DMS53 treated with DMSO at 0.1 percent for 48 hours (cell line): ENCODE measurements around the gene GMDS.

ENCODE experiments used
- DNase-seq: peaks from one replicate; lab custom pipeline; 2025; ENCODE audit not compliant: unreplicated experiment; lab: John Stamatoyannopoulos, UW

The GMDS gene

DNA sequence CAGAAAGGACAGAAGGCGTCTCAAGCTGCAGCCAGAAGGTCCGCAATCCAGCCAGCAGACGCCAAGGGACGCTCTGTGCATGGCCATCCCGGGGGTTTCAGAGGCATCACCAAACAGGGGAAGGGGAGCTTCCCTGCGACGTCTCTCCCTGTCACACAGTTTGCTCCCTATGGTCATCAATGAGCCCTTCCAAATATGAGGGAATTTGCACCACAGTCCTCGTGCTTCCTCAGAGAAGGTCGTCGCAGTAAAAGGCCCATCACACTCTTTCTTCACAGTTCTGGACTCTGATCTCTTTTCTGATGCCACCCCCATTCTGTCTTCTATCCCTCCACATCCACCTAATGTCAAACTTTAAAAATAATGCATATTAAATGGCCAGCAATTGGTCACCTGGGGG lies 645.9 kb downstream of the GMDS start:
- DNase-seq: no peak

DNA sequence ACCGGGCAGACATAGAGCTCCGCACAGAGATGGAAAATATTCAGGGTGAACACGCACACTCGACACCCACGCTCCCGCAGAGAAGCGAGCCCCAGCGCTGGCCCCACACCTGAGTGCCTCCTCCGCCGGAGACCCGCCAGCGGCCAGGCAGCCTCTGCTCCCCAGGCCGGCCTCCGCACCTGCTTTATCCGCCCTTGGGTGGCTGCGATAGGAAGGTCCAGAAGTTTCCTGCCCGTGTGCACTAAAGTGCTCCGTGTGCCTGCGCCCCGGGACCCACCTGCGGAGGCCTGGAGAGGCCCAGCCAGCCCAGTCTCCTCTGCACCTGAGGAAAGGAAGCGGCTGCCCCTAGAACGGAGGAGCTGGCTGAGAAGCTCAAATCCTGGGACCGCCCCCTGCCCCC lies 646.5 kb downstream of the GMDS start:
- DNase-seq: no peak

DNA sequence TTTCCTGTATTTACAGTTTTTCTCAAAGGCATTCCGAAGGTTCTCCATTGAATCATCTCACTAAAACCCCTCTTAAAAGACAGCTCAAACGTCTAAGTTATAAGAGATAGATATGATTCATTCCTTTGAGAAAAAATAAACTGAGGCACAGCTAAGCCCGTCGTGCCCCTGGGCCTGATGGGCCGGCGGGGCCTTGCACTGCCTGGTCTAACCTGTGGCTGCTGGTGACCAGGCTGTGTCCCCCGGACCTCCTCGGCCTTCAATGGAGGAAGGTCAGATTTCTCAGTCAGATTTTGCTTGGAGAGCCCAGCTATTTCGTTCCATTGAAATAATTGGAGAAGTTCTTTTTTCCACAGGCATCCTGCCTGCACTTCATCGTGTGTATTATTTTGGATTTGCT lies 647.0 kb downstream of the GMDS start:
- no peak for DNase-seq

DNA sequence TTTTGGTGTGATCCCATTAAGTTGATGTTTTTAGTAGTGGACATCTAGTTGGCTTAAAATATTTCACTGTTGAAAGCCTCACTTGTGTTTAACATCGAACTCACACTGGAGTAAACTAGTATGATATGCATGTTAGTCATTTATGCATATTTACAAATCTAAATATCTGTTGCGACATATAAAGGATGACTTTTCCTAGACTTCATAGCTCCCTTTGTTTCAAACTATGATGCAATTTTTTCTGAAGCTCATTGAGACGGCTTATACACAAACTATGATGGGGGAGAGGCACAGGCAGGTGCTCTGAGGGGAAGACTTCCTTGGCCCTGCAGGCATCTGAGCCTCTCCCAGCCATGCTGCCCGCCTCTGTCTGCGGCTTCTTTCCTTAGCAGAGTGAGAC lies 647.5 kb downstream of the GMDS start:
- DNase-seq: no peak

DNA sequence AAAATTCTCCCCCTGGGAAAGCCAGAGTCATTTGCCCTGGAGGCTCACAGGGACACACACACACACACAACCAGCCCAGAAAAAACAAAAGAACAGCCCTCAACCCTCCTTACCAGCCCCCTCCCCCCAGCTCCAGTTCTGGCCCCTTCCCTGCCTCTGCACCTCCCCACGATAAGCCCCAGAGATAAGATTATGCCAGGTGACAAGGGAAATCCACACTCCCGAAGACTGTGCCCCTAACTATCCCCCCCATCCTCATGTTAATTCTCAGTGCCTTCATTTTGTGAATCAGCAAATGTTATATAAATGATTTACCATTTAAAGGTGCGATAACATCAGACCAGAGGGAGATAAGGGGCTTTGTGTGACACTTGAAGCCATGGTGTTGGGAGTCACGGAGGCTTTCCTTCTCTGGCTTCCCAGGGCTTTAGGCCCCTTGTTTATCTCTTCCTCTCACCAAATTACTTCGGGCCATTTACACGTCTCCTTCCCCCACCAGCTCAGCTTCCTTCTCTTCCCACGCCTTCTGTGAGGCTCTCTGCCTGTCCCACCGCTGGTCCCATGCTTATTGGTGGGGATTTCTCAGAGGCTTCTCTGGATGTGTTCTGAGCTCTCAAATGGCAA lies 648.2 kb downstream of the GMDS start:
- DNase-seq: no peak

DNA sequence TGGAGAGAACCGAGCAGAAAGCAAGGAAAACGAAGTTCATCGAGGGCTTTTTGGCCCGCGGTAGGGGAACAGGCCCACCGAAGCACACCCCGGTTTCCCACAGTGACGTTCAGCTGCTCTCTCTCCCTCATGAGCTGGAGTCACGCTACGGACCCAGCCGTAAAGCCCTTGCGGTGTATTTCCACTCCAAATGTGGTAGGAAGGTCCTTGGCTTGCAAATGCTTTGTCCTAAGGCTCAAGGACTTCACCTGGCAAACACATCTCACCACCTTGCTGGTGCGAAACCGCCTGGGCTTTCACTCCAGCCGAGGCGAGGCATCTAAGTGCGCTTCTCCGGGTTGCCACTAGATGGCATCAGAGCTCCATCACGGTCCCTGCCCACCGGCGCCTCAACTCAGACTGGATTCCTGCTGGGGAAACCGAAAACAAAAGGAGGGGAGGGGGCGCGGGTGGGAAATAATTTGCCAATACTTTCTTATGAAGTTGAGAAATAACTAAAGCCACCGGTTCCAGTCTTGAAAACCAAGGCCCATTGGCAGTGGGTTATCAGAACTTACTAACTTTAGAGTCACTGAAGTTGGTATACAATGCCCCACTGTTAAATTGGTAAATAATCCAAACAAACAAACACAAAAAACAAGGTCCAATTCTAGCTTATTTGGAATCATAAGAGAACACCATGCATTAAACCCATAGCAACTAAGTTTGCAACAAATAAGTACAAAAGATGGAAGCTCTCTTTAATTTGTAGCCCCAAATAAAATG lies 649.1 kb downstream of the GMDS start:
- DNase-seq: peak; percentile 59

DNA sequence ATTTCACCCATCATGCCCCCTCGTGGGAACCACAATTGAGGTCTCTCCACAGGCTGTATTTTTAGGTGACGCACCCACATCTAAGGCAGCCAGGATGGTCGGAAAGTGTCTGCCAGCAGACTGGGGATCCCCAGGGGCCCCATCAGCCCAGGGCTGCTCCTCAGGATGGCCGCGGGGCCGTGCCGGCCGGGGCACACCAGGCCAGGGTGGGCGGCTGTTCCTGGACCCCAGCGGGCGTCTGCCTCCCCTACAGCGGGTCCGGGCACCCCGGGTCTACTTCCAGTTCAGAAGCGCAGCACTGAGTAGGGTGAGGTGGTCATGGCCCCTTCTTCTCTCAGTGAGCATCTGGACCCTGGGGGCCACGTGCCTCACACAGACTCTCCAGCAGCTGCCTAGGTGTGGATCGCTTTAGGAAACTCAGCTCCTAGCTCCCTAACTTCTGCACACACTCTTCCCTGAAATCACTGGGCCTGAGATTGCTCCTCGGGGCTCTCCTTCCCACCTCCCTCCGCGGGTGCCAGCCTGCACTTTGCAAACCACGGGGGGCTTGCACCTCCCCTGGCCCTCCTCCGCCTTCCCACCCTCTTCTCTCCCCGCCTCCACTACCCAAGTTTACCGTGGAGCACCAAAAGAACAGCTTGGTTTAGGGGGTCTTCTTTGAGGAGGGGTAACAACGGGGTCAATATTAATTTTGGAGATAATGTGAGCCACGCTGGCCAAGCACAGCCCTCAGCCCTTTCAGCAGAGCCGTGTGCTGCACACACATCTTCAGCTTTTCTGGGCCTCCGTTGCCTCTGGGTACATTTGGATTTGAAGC lies 649.9 kb downstream of the GMDS start:
- no peak for DNase-seq

DNA sequence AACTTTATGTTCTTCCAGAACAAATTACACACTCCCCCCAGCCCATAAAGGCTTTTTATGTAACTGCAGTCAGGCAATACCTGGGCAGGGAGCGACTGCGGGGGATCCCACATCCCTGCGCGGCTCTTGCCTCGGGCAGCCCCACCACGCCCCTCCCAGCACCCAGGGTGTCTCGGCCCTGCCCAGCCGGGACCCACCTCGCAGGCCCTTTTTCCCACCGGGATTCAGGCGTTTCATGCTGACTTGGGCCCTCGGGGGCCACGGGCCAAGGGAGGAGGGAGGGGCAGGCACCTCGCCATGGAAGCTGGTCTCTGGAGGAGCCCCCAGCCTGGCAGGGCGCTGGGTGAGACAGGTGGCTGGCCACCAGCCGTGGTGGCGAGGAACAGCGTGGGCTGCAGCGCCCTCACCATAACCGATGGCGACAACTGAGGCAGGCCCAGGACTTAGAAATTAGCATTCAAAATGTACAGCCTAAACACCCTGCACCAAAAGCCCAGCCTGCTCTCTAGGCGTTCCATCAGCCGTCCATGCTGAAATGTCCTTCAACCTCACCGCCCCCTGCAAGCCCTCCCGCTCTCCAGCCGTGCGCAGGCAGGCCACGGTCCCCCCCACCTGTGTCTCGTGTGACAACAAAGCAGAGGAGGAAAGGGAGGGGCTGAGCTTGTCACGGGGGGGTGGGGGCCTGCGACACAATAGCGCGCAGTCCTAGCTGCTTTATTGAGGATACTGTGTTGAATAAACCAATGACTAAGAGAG lies 650.8 kb downstream of the GMDS start:
- no peak for DNase-seq

DNA sequence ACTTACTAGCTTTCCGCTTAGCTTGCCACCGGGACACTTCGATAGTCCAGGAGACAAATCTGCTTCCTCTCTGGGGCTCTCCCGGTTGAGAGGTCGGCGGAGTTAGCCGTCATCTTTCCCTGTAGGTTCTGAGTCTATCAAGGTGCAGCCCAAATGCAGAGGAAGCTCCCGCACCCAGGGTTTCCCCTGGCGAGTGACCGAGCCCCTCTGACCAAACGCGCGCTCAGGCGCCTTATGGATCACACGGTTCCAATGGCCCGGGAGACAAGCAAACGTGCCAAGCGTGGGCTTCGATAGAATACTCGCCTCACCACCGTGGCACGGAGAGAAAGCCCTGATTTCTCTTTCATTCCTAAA lies 651.5 kb downstream of the GMDS start:
- no peak for DNase-seq

DNA sequence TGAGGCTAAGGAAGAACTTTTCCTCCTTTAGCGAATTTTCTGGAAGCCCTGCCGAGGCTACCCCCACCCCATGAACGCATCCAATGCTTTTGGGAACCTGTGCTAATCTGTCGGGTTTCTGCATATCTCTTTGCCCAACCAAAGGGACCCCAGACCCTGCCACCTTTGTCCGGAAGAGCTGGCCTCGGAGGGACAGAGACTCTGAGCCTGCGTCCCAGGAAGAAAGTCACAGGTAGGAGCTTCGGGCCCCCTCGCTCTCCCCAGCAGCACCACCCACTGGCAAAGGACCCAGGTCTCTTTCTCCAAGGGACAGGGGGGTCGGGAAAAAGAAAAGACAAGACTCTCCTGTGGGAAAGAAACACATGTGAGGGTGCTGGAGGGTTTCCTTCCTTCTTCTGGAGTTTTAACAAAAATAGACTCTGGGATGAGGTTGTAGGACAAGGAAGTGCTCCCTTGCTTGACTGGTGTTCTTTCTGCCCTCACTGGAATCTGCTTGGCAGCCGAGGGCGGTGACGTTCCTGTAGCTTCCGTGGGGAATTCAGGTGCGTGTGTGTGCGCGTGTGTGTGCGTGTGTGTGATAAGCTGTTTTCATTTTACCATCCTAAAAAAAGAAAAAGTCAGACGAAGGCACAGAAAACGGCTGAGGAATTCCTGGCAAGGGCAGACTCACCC lies 652.0 kb downstream of the GMDS start:
- no peak for DNase-seq

DNA sequence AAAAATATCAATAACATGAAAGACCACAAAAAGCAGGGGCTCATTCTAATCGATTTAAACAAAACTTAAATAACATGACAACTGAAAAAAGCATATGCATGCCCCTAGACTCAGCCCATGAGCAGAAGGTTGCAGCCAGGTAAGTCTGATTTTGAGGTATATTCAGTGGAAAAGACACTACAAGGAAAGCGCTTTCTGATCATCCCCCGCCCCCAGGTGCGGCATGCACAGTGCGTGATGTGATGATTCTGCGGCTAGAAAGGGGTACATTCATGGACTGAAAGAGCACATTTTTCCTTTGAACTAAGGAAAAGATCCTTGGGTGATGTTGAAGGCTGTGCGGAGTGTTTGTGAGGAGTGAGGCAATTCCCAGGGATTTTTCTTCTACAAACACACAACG lies 652.6 kb downstream of the GMDS start:
- no peak for DNase-seq

DNA sequence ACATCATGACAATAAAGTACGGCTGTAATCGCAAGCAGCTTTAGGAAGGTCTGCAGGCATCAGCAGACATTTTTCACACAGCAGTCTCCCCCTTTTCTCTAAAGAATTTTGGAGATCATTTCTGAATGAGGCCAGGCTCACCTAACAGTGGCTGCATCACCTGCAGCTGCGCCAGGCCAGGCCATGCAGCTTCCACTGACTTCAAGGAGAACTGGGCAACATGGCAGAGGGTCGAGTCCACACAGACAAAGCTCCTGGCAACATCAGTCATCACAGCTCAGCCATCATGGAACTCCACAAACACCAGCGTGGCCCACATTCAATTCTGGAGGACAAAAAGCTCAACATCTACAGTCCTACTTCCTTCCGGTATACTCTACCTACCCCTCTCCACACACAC lies 653.5 kb downstream of the GMDS start:
- no peak for DNase-seq

DNA sequence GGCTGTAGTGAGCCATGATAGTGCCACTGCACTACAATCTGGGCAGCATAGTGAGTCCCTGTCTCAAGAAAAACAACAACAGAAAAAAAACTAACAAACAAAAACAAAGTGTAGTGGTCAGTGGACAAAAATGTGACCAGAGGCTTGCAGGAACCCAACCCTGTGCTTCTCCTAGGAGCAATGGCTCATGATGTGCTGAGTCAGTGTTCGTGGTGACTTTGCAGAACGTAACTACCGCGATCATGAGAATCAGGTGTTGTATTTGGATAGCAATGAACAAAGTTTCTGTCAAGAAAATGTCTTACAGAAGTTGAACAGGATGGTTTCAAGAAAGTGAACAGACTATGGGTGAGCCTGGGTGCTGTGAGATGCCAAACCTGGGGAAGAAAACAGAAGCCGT lies 654.2 kb downstream of the GMDS start:
- DNase-seq: no peak

DNA sequence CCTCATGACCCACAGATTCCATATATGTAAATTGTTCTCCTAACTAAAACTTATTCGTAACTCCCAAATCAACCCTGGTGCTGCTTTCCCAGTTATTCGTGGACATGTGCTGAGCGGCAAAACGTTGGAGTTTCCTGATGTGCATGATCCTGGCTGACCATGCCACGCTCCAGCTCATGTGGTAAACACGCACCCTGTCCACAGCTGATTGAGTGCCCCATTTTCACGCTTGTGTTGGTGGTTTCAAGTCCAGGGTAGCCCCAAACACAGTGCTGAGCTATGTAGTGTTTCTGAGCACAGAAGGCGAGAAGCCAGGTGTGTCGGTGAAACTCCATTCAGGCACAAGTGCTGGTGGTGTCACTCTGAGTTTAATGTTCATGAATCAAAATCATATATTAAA lies 654.8 kb downstream of the GMDS start:
- DNase-seq: no peak

DNA sequence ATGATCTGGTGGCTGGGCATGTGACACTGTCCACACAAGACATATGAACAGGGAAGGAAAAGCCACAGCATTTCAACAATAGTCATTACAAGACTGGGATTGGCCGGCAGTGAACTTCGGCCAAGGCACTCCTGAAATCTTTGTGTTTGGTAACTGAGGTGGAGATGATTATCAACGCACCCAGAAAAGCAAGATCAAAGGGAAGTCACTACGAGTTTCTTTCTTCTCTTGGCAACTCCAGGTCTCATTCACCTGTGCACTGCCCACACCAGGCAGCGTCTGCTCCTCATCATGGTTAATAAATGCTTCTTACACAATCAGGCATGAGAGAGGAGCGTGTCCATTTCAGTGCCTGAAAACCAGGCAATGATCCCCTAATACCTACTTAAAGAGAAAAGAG lies 656.2 kb downstream of the GMDS start:
- no peak for DNase-seq

DNA sequence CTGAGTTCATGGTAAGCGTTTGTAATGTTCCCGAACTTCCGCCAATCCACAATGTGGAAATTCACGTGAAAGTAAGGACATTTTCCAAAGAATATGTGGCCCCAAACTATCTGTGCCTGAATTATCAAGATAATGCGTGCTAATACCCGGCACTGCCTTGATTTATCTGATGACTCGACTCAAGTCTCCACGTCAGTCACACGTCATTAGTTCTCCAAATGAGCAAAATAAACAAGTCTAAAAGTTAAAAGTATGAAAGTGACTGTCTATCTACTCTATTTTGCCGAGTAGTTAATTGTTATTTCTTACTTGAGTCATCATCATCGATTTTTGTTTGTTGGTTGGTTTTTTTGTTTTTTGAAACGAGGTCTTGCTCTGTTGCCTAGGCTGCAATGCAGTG lies 657.4 kb downstream of the GMDS start:
- DNase-seq: no peak

DNA sequence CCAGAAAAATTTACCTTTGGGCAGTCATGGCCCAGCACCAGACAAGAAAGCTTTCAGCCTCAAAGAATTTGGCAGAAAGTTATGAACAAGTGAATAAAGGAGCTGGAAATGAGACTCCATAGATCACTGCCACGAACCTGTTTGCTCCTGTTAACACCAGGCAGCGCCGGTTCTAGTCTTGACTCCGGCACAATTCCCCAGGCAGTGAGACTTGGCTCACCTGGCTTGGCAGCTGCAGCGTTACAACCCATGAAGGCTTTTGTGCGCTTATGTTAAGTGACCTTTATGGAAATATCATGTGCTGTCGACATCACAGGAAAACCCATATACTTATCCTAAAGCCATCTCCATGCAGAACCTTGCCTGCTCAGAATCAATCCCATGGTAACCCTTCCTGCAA lies 657.9 kb downstream of the GMDS start:
- DNase-seq: no peak

DNA sequence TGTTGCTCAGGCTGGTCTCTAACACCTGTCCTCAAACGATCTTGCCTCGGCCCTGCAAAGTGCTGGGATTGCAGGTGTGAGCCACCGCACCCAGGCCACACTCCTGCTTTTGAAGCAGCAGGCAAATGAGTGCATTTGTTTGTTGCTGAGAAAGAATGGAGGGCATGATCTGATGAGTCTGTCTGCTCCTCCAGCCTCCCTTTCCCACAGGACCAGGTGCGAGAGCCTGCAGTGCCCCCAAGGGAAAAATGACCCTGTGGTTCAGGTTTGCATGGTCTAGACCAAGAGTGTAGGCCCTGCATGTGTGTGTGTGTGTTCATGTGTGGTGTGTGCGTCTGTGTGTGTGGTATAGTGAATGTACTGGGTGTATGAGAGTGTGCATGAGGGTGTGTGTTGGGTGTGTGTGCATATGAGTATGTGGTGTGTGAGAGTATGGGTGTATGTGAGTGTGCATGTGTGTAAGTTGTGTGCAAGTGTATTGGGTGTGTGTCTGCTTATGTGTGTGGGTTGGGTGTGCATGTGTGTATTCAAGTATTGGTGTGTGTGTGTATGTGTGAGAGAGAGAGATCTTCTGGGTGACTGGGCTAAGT lies 658.4 kb downstream of the GMDS start:
- no peak for DNase-seq

DNA sequence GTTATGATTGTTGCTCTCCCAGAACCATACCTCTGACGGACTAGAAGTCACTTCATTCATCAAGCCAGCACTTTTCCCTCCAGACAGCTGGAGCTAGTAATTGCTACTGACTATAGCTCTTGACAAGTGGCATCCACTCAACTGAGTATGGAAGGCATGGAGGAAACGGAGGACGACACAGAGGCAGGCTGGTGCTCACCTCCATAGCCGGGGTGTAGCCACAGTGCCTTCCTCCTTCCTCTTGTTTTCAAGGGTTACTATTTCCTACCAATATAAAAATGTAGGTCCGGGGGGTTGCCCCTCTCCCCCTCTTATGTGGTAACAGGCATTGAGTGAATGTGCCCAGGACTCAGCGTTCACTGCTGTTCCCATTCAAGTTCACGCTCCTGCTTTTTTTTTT lies 659.1 kb downstream of the GMDS start:
- no peak for DNase-seq

DNA sequence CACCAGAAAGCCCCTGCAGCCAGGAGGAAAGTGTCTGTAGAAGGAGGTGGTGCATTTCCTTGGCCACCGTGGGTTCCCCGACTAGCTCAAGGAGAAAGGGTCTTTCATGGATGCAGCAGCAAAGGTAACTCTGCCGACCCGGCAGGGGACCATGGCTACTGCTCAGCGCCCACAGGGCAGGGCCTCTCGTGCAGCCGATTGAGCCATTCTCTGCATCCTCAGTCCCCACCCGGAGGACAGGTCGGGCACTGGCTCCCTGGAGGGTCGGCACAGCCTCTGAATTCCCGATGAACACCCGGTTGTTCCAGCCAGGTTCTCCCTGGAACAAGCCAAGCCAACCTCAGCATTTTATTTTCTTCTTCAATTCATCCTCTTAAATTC lies 659.7 kb downstream of the GMDS start:
- DNase-seq: no peak
